ENCODE data around the gene CTSZ.
A peak's percentile ranks its signal among the peaks of the same experiment; 100 is the strongest.

CTSZ gene

GRCh38 chr20:59019217-59019616, 12.2 kb upstream of the CTSZ start, which contains the start of gene TUBB1:
TUBB1 (plus strand) TSS chr20:59019429; CDS start chr20:59019523, 94 bp downstream.
- H3K4me2 ChIP-seq = no peak within 1 kb of the TSS; a peak in 1 of 22 replicates
- H3K9ac ChIP-seq = no peak within 1 kb of the TSS; a peak in 1 of 22 replicates
- H3K9me3 ChIP-seq (replicated peaks in 1 of 11) = no peaks in the 10 kb centered on the region
- no peak within 1 kb of the TSS for H3K4me3 ChIP-seq
- H3K27ac ChIP-seq = no peak within 1 kb of the TSS
- no peaks in the 10 kb centered on the region for H3K27me3 ChIP-seq
- peaks cover 16 to 53% (median 24%) of the 10 kb centered on the region in 11 experiments for H3K36me3 ChIP-seq
- TF ChIP-seq Cebpa-rat (IDR thresholded peaks at IDR 0.05) = no peak
- H4K20me1 ChIP-seq = peaks cover 2 to 48% (median 27%) of the 10 kb centered on the region in 11 experiments; a peak in 19 of 22 replicates
- H3K4me1 ChIP-seq = peaks cover 23 to 34% (median 28%) of the 10 kb centered on the region in 10 experiments

GRCh38 chr20:59018817-59019216, 11.8 kb upstream of the CTSZ start:
- H3K9me3 ChIP-seq (replicated peaks in 1 of 11) = no peaks in the 10 kb centered on the region
- no peak overlapping the region for H3K9ac ChIP-seq
- H3K4me1 ChIP-seq = peaks cover 25 to 34% (median 31%) of the 10 kb centered on the region in 10 experiments
- H3K27me3 ChIP-seq = no peaks in the 10 kb centered on the region
- TF ChIP-seq Cebpa-rat (IDR thresholded peaks at IDR 0.05) = no peak
- peaks cover 12 to 49% (median 20%) of the 10 kb centered on the region in 11 experiments for H3K36me3 ChIP-seq
- no peak overlapping the region for H3K4me2 ChIP-seq
- H3K27ac ChIP-seq = no peak overlapping the region
- no peak overlapping the region for H3K4me3 ChIP-seq
- peaks cover 0 to 44% (median 23%) of the 10 kb centered on the region in 11 experiments; a peak in 18 of 22 replicates for H4K20me1 ChIP-seq

DNA sequence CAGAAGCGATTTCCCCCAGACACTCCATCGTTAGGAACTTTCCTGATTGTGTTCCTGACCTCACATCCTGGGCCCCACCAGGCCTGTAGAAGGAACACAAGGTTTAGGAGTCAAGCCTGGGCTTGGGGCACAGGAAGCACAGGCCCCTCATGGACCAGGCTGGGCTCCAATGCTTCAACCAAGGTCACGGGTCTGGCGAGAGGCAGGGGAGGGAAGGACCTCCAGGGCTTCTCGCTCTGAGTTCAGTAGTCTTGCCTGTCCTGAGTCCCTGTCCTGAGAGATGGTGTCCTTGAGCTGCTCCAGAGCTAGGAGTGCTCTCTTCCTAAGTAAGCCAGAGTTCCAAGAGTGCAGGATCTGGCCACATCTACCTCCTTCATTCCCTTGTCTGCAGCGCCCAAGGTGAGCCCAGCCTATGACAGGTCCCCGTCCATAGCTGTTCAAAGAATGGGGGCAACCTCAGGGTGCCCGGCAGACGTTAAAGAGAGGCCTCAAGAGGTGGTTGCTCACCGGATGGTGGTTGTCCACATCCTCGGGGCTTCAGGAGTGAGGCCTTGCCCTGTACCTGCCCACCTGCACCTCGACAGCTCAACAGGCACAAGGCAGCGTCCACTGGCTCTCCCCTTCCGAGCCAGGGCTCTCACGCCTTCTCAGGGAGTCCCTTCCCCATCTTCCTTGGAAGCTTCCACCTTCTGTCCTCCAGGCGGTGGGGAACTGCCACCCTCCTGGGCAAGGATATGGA, 10.6 kb upstream of the CTSZ start:
- Histone ChIP-seq H3K4me2 (peak overlapping the region; percentile 1 to 51 (median 26); a peak in 16 of 22 replicates), H3K9ac (no peak overlapping the region; a peak in 1 of 22 replicates), H3K27me3 (no peaks in the 10 kb centered on the region), H4K20me1 (peaks cover 0 to 32% (median 14%) of the 10 kb centered on the region in 11 experiments; a peak in 15 of 22 replicates), H3K36me3 (peaks cover 2 to 37% (median 8%) of the 10 kb centered on the region in 11 experiments), H3K27ac (no peak overlapping the region; a peak in 1 of 22 replicates), H3K9me3 (replicated peaks in 1 of 11) (no peaks in the 10 kb centered on the region), H3K4me1 (peaks cover 25 to 34% (median 31%) of the 10 kb centered on the region in 10 experiments), H3K4me3 (no peak overlapping the region)
- TF ChIP-seq Cebpa-rat (IDR thresholded peaks at IDR 0.05) = no peak

- H3K36me3 ChIP-seq = peaks cover 0 to 30% (median 1%) of the 10 kb centered on the region in 11 experiments; a peak in 5 of 22 replicates
Observed at GRCh38 chr20:59016795-59017492, 9.9 kb upstream of the CTSZ start.

DNA sequence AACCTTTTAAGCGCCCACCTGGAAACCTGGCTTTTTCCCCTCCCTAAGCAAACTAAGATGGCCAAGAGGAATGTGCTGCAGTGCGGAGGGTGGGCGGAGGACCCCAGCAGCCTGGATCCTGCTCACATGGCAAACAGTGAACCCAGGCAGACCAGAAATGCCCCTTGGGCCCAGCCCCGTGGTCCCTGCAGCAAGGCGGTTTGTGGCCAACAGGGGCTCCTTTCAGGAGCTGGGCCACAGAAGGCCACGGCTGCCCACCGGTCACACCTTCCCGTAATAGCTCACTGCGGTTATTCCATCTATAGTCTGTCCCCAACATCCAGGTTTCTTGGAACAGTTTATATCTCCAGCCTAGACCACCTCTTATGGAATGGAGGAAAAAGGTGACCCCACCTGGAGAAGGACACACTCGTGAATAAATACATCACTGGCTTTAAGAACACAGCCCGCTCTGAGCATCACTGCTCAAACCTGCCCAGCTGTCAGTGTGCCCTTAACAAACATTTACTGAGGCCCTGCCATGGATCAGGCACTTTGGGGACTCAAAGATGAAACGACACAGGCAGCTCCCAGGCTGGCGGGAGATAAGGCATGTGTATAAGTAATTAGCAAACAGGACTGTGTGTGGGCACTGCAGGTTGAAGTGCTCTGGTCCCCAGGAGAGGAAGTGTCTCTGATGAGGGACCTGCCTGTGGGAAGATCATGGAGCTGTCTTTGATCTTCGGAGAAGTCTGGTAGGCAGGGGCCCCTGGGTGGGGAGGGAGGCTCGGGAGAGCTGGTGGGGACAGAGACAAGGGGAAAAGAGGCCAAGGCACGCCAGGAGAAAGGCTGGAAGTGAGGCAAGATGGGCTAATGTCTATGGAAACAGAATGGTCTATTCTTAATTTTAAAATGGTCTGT, 9.0 kb upstream of the CTSZ start:
- no peaks in the 10 kb centered on the region for H3K9me3 ChIP-seq (replicated peaks in 1 of 11)
- H3K4me1 ChIP-seq = peaks cover 30 to 42% (median 38%) of the 10 kb centered on the region in 10 experiments
- no peak for TF ChIP-seq Cebpa-rat (IDR thresholded peaks at IDR 0.05)
- no peak overlapping the region for H3K27ac ChIP-seq
- H3K9ac ChIP-seq = no peak overlapping the region; a peak in 1 of 22 replicates
- peaks cover 0 to 31% (median 4%) of the 10 kb centered on the region in 11 experiments; a peak in 9 of 22 replicates for H4K20me1 ChIP-seq
- H3K36me3 ChIP-seq = peaks cover 0 to 21% (median 0%) of the 10 kb centered on the region in 11 experiments; a peak in 4 of 22 replicates
- H3K4me3 ChIP-seq = no peak overlapping the region
- H3K27me3 ChIP-seq = no peaks in the 10 kb centered on the region
- peak overlapping the region in 6 of 11 experiments; percentile 1 to 51 (median 33); a peak in 7 of 22 replicates for H3K4me2 ChIP-seq

More at GRCh38 chr20:59016795-59017492, 9.9 kb upstream of the CTSZ start:
- Histone ChIP-seq H3K9ac (no peak overlapping the region), H3K4me3 (no peak overlapping the region), H3K27ac (no peak overlapping the region; a peak in 1 of 22 replicates), H3K9me3 (replicated peaks in 1 of 11) (no peaks in the 10 kb centered on the region), H3K27me3 (no peaks in the 10 kb centered on the region), H4K20me1 (peaks cover 0 to 31% (median 8%) of the 10 kb centered on the region in 11 experiments; a peak in 10 of 22 replicates), H3K4me2 (peak overlapping the region; percentile 1 to 51 (median 26); a peak in 16 of 22 replicates), H3K4me1 (peaks cover 27 to 34% (median 32%) of the 10 kb centered on the region in 10 experiments)
- TF ChIP-seq Cebpa-rat (IDR thresholded peaks at IDR 0.05) = no peak

DNA sequence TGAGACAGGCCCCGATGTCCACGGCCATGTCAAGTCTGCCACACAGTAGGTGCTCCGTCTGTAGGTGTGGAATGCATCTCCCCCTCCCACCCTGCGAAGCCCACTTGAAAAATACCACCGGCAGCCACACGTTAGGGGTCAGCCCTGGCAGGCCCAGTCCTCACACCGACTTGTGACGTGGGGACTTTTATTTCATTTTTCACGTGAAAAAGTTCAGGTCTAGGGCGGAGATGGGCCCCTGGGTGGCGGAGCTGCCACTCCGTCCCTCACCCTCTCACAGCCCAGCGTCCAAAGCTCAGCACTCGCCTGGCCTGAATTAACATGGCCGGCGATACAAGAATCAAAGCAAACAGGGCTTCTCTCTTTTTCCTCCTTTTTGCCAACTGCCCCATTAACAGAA, 8.4 kb upstream of the CTSZ start:
- peak overlapping the region in 2 of 11 experiments; percentile 28 to 47; a peak in 2 of 22 replicates for H3K4me2 ChIP-seq
- H3K4me1 ChIP-seq = peaks cover 30 to 49% (median 42%) of the 10 kb centered on the region in 10 experiments
- no peak overlapping the region; a peak in 1 of 22 replicates for H3K9ac ChIP-seq
- H3K4me3 ChIP-seq = no peak overlapping the region
- peaks cover 0 to 31% (median 3%) of the 10 kb centered on the region in 11 experiments; a peak in 7 of 22 replicates for H4K20me1 ChIP-seq
- no peak for TF ChIP-seq Cebpa-rat (IDR thresholded peaks at IDR 0.05)
- no peaks in the 10 kb centered on the region for H3K9me3 ChIP-seq (replicated peaks in 1 of 11)
- peaks cover 0 to 16% (median 0%) of the 10 kb centered on the region in 11 experiments; a peak in 2 of 22 replicates for H3K36me3 ChIP-seq
- no peak overlapping the region for H3K27ac ChIP-seq
- no peaks in the 10 kb centered on the region for H3K27me3 ChIP-seq

DNA sequence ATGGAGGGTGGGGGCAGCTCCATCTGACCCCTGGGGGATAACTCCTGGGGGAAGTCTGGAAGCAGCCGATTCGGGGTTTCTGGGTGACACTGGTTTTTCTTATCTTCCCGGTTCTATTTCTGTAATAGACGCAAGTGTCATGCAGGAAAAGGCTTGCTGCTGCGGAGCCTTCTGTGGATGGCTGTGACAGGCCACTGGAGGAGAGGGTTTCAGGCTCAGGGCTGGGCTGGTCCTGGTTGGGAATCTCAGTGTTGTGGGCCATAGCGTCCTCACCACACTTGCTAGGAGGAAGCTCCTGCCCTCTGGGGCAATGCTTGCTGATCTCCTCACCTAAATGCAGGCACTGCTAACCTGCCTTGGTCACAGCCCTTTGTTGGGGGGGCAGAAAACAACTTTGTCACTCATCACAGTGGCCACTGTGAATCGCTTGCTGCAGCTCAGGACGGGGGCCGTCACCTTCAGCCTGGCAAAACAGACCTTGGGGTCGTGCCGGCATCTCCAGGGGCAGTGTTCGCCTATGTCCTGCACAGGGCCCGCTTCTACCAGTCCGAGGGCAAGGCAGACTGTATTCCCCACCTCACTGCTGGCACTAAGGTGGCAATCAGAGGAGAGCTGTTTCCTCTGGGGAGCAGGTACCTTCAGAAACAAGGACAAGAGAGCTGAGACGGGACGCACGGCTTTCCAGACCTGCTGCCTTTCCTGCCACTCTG, 7.8 kb upstream of the CTSZ start:
- Histone ChIP-seq H3K27me3 (no peaks in the 10 kb centered on the region), H3K4me3 (no peak overlapping the region), H3K9me3 (replicated peaks in 1 of 11) (no peaks in the 10 kb centered on the region), H3K4me2 (peak overlapping the region; percentile 2 to 47 (median 24); a peak in 15 of 22 replicates), H3K9ac (peak overlapping the region in 2 of 11 experiments; percentile 18 to 26; a peak in 3 of 22 replicates), H3K4me1 (peaks cover 30 to 54% (median 43%) of the 10 kb centered on the region in 10 experiments), H3K36me3 (peaks cover 0 to 16% (median 0%) of the 10 kb centered on the region in 11 experiments; a peak in 2 of 22 replicates), H4K20me1 (peaks cover 0 to 31% (median 3%) of the 10 kb centered on the region in 11 experiments; a peak in 7 of 22 replicates), H3K27ac (no peak overlapping the region)
- no peak for TF ChIP-seq Cebpa-rat (IDR thresholded peaks at IDR 0.05)
